Lung microvascular endothelial cell (primary cell): ENCODE measurements around the gene AOPEP. TPM values are rescaled to one million over a fixed set of nuclear protein-coding genes. Genes with fewer than 3 reads are reported as not detected.
A peak's percentile ranks its signal among the peaks of the same experiment; 100 is the strongest.
"Not testable (repeated sequence)": the region's sequence is repeated elsewhere in the genome, so short reads cannot be mapped to it uniquely, and the experiment has no call there.

Experiments used
- DNase-seq, 2 donors: peaks; one replicate each; pipeline versions ENCODE4 v3.0.0 to v3.0.0-alpha.2; 2010; ENCODE audit warnings: low read depth in 2 of 2
- total RNA-seq: library from RNA; depleted of rRNA; stranded (reverse); fragments of >200 nt; gene quantifications from 2 replicates; pipeline ENCODE4 v1.2.1, GENCODE V29; 2014

Gene AOPEP
- total RNA-seq, 1 donor from 2014 or later: 33.9 TPM

- peak; percentile 93 to 94 for DNase-seq
These were observed 140.9 kb downstream of the AOPEP start for GRCh38 chr9:94867281-94867841.

- peak; percentile 82 to 92 for DNase-seq
These were observed 141.4 kb downstream of the AOPEP start for GRCh38 chr9:94867842-94868312.

- DNase-seq: no peak
These were observed 142.0 kb downstream of the AOPEP start for GRCh38 chr9:94868464-94868863.

- peak; percentile 39 to 65 for DNase-seq
These were observed 142.9 kb downstream of the AOPEP start for GRCh38 chr9:94869415-94869843.

GRCh38 chr9:94870465-94870792 lies 143.9 kb downstream of the AOPEP start:
- no peak for DNase-seq

GRCh38 chr9:94870793-94871558 lies 144.5 kb downstream of the AOPEP start:
- DNase-seq: peak in 1 of 2 donors; percentile 35

GRCh38 chr9:94872083-94872833 lies 145.8 kb downstream of the AOPEP start:
- DNase-seq: no peak

- peak; percentile 40 to 68 for DNase-seq
These were observed 146.5 kb downstream of the AOPEP start for GRCh38 chr9:94872891-94873511.

- peak in 1 of 2 donors; percentile 50 for DNase-seq
These were observed 147.8 kb downstream of the AOPEP start for GRCh38 chr9:94874316-94874715.

GRCh38 chr9:94875300-94876020 lies 149.0 kb downstream of the AOPEP start:
- no peak for DNase-seq

- DNase-seq: not testable (repeated sequence)
These were observed 152.3 kb downstream of the AOPEP start for GRCh38 chr9:94878804-94879203.

GRCh38 chr9:94879230-94879629 lies 152.7 kb downstream of the AOPEP start:
- DNase-seq: no peak

- DNase-seq: no peak
These were observed 154.5 kb downstream of the AOPEP start for GRCh38 chr9:94881023-94881422.

GRCh38 chr9:94881454-94881853 lies 155.0 kb downstream of the AOPEP start:
- DNase-seq: no peak

GRCh38 chr9:94881940-94882339 lies 155.4 kb downstream of the AOPEP start:
- no peak for DNase-seq

- peak in 1 of 2 donors; percentile 49 for DNase-seq
These were observed 156.6 kb downstream of the AOPEP start for GRCh38 chr9:94882966-94883641.

GRCh38 chr9:94885854-94886447 lies 159.5 kb downstream of the AOPEP start:
- no peak for DNase-seq

GRCh38 chr9:94887721-94888120 lies 161.2 kb downstream of the AOPEP start:
- peak in 1 of 2 donors; percentile 84 for DNase-seq

- DNase-seq: no peak
These were observed 162.3 kb downstream of the AOPEP start for GRCh38 chr9:94888775-94889174.

GRCh38 chr9:94889628-94890027 lies 163.1 kb downstream of the AOPEP start:
- no peak for DNase-seq
